Right lobe of liver (tissue), 6 donors: ENCODE measurements around the gene G3BP1. TPM values are rescaled to one million over a fixed set of nuclear protein-coding genes. Genes with fewer than 3 reads are reported as not detected.

Source experiments
- ATAC-seq, 4 donors: fragments of 200-7000 bp; cut with Tn5 transposase; one replicate each; pipeline ENCODE4 v1.9.1; 2020; ENCODE audit warnings: mild to moderate bottlenecking in 4 of 4, moderate library complexity in 4 of 4
- DNase-seq, 3 donors: peaks; one replicate each; pipeline ENCODE4 v3.0.0-alpha.2; 2020
- H3K27ac ChIP-seq, 3 donors: fragments of 200-600 bp; one replicate each; pipeline ENCODE4 v1.8.0; 2022
- H3K27me3 ChIP-seq, 2 donors: fragments of 200-600 bp; one replicate each; pipeline ENCODE4 v1.8.0; 2022
- H3K36me3 ChIP-seq, 4 donors: fragments of 200-600 bp; sonication (generic) in 1 of 4; one replicate each; pipeline versions ENCODE4 v1.5.1 to v1.8.0; 2017 to 2022; ENCODE audit warnings: control low read depth in 1 of 4
- H3K4me1 ChIP-seq, 4 donors: fragments of 200-600 bp; sonication (generic) in 1 of 4; one replicate each; pipeline versions ENCODE4 v1.5.1 to v1.8.0; 2017 to 2022; ENCODE audit warnings: control low read depth in 1 of 4
- H3K4me3 ChIP-seq, 3 donors: fragments of 200-600 bp; one replicate each; pipeline ENCODE4 v1.8.0; 2022
- H3K9me3 ChIP-seq, 4 donors: fragments of 200-600 bp; sonication (generic) in 1 of 4; one replicate each; pipeline versions ENCODE4 v1.5.1 to v1.8.0; 2017 to 2022; ENCODE audit warnings: control low read depth in 1 of 4
- CTCF ChIP-seq, 4 donors: fragments of 200-600 bp in 3 of 4; fragments of 450-650 bp in 1 of 4; IDR thresholded peaks; one replicate each; pipeline versions ENCODE4 v1.5.1 to v1.8.0; 2016 to 2022; ENCODE audit warnings: antibody characterized with exemption in 4 of 4, mild to moderate bottlenecking in 2 of 4
- POLR2A ChIP-seq: fragments of 450-650 bp; IDR thresholded peaks from one replicate; pipeline ENCODE4 v1.6.1; 2017; ENCODE audit warnings: antibody characterized with exemption, mild to moderate bottlenecking
- WGBS: methylation state at CpG from one replicate; pipeline ENCODE4 v1.1.6; 2018; ENCODE audit warnings: low coverage, low lambda C conversion rate; ENCODE audit not compliant: insufficient coverage; ENCODE audit errors: missing lambda C conversion rate; 5-methylcytosine and 5-hydroxymethylcytosine counted together
- intact Hi-C, 2 donors: fragments of 100-400 bp; cut with DNase I; formaldehyde crosslinking; loops; one replicate each; pipeline versions ENCODE4 v1.11.2 to v1.14.1; 2022
- total RNA-seq, 6 experiments: library from RNA; depleted of rRNA in 2 of 6; stranded (reverse); fragments of >200 nt in 2 of 6; fragmentation: NEBNext Ultra II Directional in 3 of 6; extraction: Animal tissue kit (Norgen Biotek cat#: 25700) in 3 of 6; gene quantifications; one replicate each; pipeline versions ENCODE4 v1.1.0 to v1.2.4, GENCODE V29; 2016 to 2023
- donor health status: DM: no; HTN: yes; CAD: no.
- donor health status: DM: no; HTN: no; CAD: no.
- donor health status: DM: no; HTN: no; CAD: no.
- donor health status: DM: no; HTN: yes; CAD: no.
- donor health status: DM: no; HTN: yes; CAD: no.

Gene G3BP1
- total RNA-seq, 6 experiments from 2014 or later: 63.9 to 107 (median 94.5) TPM

- no peak for DNase-seq
- no peak for ATAC-seq
- Histone ChIP-seq H3K4me3 (no peak overlapping the region), H3K27ac (no peak overlapping the region), H3K36me3 (no peaks in the 10 kb centered on the region), H3K4me1 (no peaks in the 10 kb centered on the region), H3K27me3 (no peaks in the 10 kb centered on the region), H3K9me3 (no peaks in the 10 kb centered on the region)
- 94% methylated on average over 7 of the region's 9 CpGs for WGBS
- intact Hi-C loops: loop anchor here in 1 of 2 donors (10.0 kb wide), 1 partner anchor 69 kb away; no protein-coding TSS in a partner anchor
- TF ChIP-seq POLR2A: no peak
- TF ChIP-seq CTCF (IDR thresholded peaks at IDR 0.05): no peak
These were observed 38.2 kb upstream of the G3BP1 start for GRCh38 chr5:151733358-151734063.

- Histone ChIP-seq H3K27ac (no peak overlapping the region), H3K9me3 (no peaks in the 10 kb centered on the region), H3K4me3 (no peak overlapping the region), H3K36me3 (no peaks in the 10 kb centered on the region), H3K4me1 (no peaks in the 10 kb centered on the region), H3K27me3 (no peaks in the 10 kb centered on the region)
- 80% methylated on average over 2 of the region's 3 CpGs for WGBS
- DNase-seq: no peak
- intact Hi-C loops: loop anchor here in 1 of 2 donors (10.0 kb wide), 1 partner anchor 69 kb away; no protein-coding TSS in a partner anchor
- TF ChIP-seq POLR2A (no peak), CTCF (IDR thresholded peaks at IDR 0.05) (no peak)
- ATAC-seq: no peak
These were observed 37.7 kb upstream of the G3BP1 start for GRCh38 chr5:151734064-151734408.

GRCh38 chr5:151735646-151736045, 36.1 kb upstream of the G3BP1 start:
- DNase-seq (no peak), ATAC-seq (no peak)
- Histone ChIP-seq H3K36me3 (no peaks in the 10 kb centered on the region), H3K9me3 (no peaks in the 10 kb centered on the region), H3K4me3 (no peak overlapping the region), H3K27me3 (no peaks in the 10 kb centered on the region), H3K27ac (no peak overlapping the region), H3K4me1 (no peaks in the 10 kb centered on the region)
- intact Hi-C loops: loop anchor here in 1 of 2 donors (10.0 kb wide), 1 partner anchor 71 kb away; no protein-coding TSS in a partner anchor
- TF ChIP-seq CTCF (IDR thresholded peaks at IDR 0.05) (no peak), POLR2A (no peak)
- 67% methylated on average over 1 of the region's 1 CpG for WGBS

GRCh38 chr5:151737431-151737830, 34.3 kb upstream of the G3BP1 start:
- H3K27ac ChIP-seq: no peak overlapping the region
- H3K27me3 ChIP-seq: no peaks in the 10 kb centered on the region
- whole genome bisulfite sequencing: 75% methylated on average over 2 of the region's 3 CpGs
- intact Hi-C loops: loop anchor here in 1 of 2 donors (10.0 kb wide), 1 partner anchor 73 kb away; no protein-coding TSS in a partner anchor
- ATAC-seq (no peak), DNase-seq (no peak)
- H3K36me3 ChIP-seq: peaks cover 0 to 4% (median 0%) of the 10 kb centered on the region in 4 donors
- H3K4me3 ChIP-seq: no peak overlapping the region
- no peaks in the 10 kb centered on the region for H3K4me1 ChIP-seq
- no peaks in the 10 kb centered on the region for H3K9me3 ChIP-seq
- TF ChIP-seq CTCF (IDR thresholded peaks at IDR 0.05) (no peak), POLR2A (no peak)
